ENCODE measurements around the gene EHMT1.

EHMT1 gene

GRCh38 chr9:137689745-137690529 lies 71.1 kb downstream of the EHMT1 start:
- Histone ChIP-seq H4K91ac (ENCODE audit: low read length) (no peak overlapping the region), H3K9ac (ENCODE audit: low read length) (no peak overlapping the region), H3K79me1 (replicated peaks; ENCODE audit: low read length, poor library complexity, severe bottlenecking) (peaks cover 34% of the 10 kb centered on the region), H2BK12ac (ENCODE audit: low read length in 2 of 2) (no peak overlapping the region), H3K4ac (ENCODE audit: low read depth in 1 of 2, low read length in 2 of 2) (no peak overlapping the region), H3K23ac (ENCODE audit: low read length in 2 of 2) (no peak overlapping the region), H3K18ac (ENCODE audit: low read depth in 1 of 2, low read length in 2 of 2) (no peak overlapping the region), H2BK120ac (ENCODE audit: low read depth, low read length) (no peak overlapping the region), H2AFZ (ENCODE audit: low read depth, low read length) (no peak overlapping the region), H2BK15ac (ENCODE audit: low read depth, poor library complexity, severe bottlenecking) (no peak overlapping the region), H3K4me1 (ENCODE audit: control insufficient read depth, insufficient read depth, low read depth, low read length) (peaks cover 21% of the 10 kb centered on the region), H3K4me2 (ENCODE audit: low read length, poor library complexity, severe bottlenecking) (no peak overlapping the region), H2BK5ac (ENCODE audit: low read depth, low read length, poor library complexity, severe bottlenecking) (no peak overlapping the region), H3K14ac (ENCODE audit: low read length in 2 of 2) (no peak overlapping the region), H2AK5ac (ENCODE audit: low read length, severe bottlenecking) (no peak overlapping the region), H3K4me3 (ENCODE audit: insufficient read depth in 1 of 2, low read depth in 1 of 2, low read length in 2 of 2) (no peak overlapping the region), H3K36me3 (ENCODE audit: control insufficient read depth in 1 of 2, insufficient read depth in 2 of 2, low read depth in 1 of 2, low read length in 2 of 2) (peaks cover 2 to 9% of the 10 kb centered on the region in 2 experiments), H4K8ac (ENCODE audit: low read length) (no peak overlapping the region), H3K27me3 (ENCODE audit: control insufficient read depth in 1 of 2, insufficient read depth in 1 of 2, low read length in 2 of 2) (no peaks in the 10 kb centered on the region), H3K27ac (ENCODE audit: low read length, poor library complexity, severe bottlenecking) (no peak overlapping the region), H3K9me3 (ENCODE audit: control insufficient read depth, low read length) (no peaks in the 10 kb centered on the region)
- WGBS, result 97% methylated on average over 13 of the region's 16 CpGs
- DNase-seq, result no peak

- Histone ChIP-seq H2AFZ (ENCODE audit: low read depth, low read length) (no peak overlapping the region), H2BK15ac (ENCODE audit: low read depth, poor library complexity, severe bottlenecking) (no peak overlapping the region)
Observed at GRCh38 chr9:137690930-137691645, 72.3 kb downstream of the EHMT1 start.

GRCh38 chr9:137691646-137692351 lies 73.0 kb downstream of the EHMT1 start:
- no peak overlapping the region for H3K23ac ChIP-seq (ENCODE audit: low read length in 2 of 2)
- no peak overlapping the region for H3K9ac ChIP-seq (ENCODE audit: low read length)
- H3K14ac ChIP-seq (ENCODE audit: low read length in 2 of 2), result no peak overlapping the region
- no peak overlapping the region for H3K4me2 ChIP-seq (ENCODE audit: low read length, poor library complexity, severe bottlenecking)
- no peak overlapping the region for H4K91ac ChIP-seq (ENCODE audit: low read length)
- no peak overlapping the region for H2BK120ac ChIP-seq (ENCODE audit: low read depth, low read length)
- peaks cover 2 to 11% of the 10 kb centered on the region in 2 experiments for H3K36me3 ChIP-seq (ENCODE audit: control insufficient read depth in 1 of 2, insufficient read depth in 2 of 2, low read depth in 1 of 2, low read length in 2 of 2)
- no peak overlapping the region for H2BK12ac ChIP-seq (ENCODE audit: low read length in 2 of 2)
- no peaks in the 10 kb centered on the region for H3K9me3 ChIP-seq (ENCODE audit: control insufficient read depth, low read length)
- DNase-seq, result no peak
- no peak overlapping the region for H2BK15ac ChIP-seq (ENCODE audit: low read depth, poor library complexity, severe bottlenecking)
- 98% methylated on average over 9 of the region's 12 CpGs for WGBS
- no peak overlapping the region for H3K27ac ChIP-seq (ENCODE audit: low read length, poor library complexity, severe bottlenecking)
- H3K27me3 ChIP-seq (ENCODE audit: control insufficient read depth in 1 of 2, insufficient read depth in 1 of 2, low read length in 2 of 2), result no peaks in the 10 kb centered on the region
- no peak overlapping the region for H3K18ac ChIP-seq (ENCODE audit: low read depth in 1 of 2, low read length in 2 of 2)
- no peak overlapping the region for H3K4me3 ChIP-seq (ENCODE audit: insufficient read depth in 1 of 2, low read depth in 1 of 2, low read length in 2 of 2)
- H2AK5ac ChIP-seq (ENCODE audit: low read length, severe bottlenecking), result no peak overlapping the region
- H2BK5ac ChIP-seq (ENCODE audit: low read depth, low read length, poor library complexity, severe bottlenecking), result no peak overlapping the region
- H2AFZ ChIP-seq (ENCODE audit: low read depth, low read length), result no peak overlapping the region
- peak overlapping the region; percentile 40 for H4K8ac ChIP-seq (ENCODE audit: low read length)
- peaks cover 26% of the 10 kb centered on the region for H3K4me1 ChIP-seq (ENCODE audit: control insufficient read depth, insufficient read depth, low read depth, low read length)
- no peak overlapping the region for H3K4ac ChIP-seq (ENCODE audit: low read depth in 1 of 2, low read length in 2 of 2)
- peaks cover 42% of the 10 kb centered on the region for H3K79me1 ChIP-seq (replicated peaks; ENCODE audit: low read length, poor library complexity, severe bottlenecking)

More at GRCh38 chr9:137690930-137691645, 72.3 kb downstream of the EHMT1 start:
- H3K4me2 ChIP-seq (ENCODE audit: low read length, poor library complexity, severe bottlenecking), result no peak overlapping the region
- H4K91ac ChIP-seq (ENCODE audit: low read length), result no peak overlapping the region
- 95% methylated on average over 6 of the region's 6 CpGs for WGBS
- H2BK5ac ChIP-seq (ENCODE audit: low read depth, low read length, poor library complexity, severe bottlenecking), result no peak overlapping the region
- no peak overlapping the region for H3K18ac ChIP-seq (ENCODE audit: low read depth in 1 of 2, low read length in 2 of 2)
- peaks cover 2 to 9% of the 10 kb centered on the region in 2 experiments for H3K36me3 ChIP-seq (ENCODE audit: control insufficient read depth in 1 of 2, insufficient read depth in 2 of 2, low read depth in 1 of 2, low read length in 2 of 2)
- no peak overlapping the region for H3K4ac ChIP-seq (ENCODE audit: low read depth in 1 of 2, low read length in 2 of 2)
- no peak overlapping the region for H2BK120ac ChIP-seq (ENCODE audit: low read depth, low read length)
- H3K23ac ChIP-seq (ENCODE audit: low read length in 2 of 2), result no peak overlapping the region
- H2AK5ac ChIP-seq (ENCODE audit: low read length, severe bottlenecking), result no peak overlapping the region
- H3K14ac ChIP-seq (ENCODE audit: low read length in 2 of 2), result no peak overlapping the region
- no peak overlapping the region for H3K27ac ChIP-seq (ENCODE audit: low read length, poor library complexity, severe bottlenecking)
- no peaks in the 10 kb centered on the region for H3K9me3 ChIP-seq (ENCODE audit: control insufficient read depth, low read length)
- no peak overlapping the region for H2BK12ac ChIP-seq (ENCODE audit: low read length in 2 of 2)
- H3K9ac ChIP-seq (ENCODE audit: low read length), result no peak overlapping the region
- DNase-seq, result no peak
- no peak overlapping the region for H4K8ac ChIP-seq (ENCODE audit: low read length)
- H3K4me1 ChIP-seq (ENCODE audit: control insufficient read depth, insufficient read depth, low read depth, low read length), result peaks cover 26% of the 10 kb centered on the region
- H3K27me3 ChIP-seq (ENCODE audit: control insufficient read depth in 1 of 2, insufficient read depth in 1 of 2, low read length in 2 of 2), result no peaks in the 10 kb centered on the region
- peaks cover 38% of the 10 kb centered on the region for H3K79me1 ChIP-seq (replicated peaks; ENCODE audit: low read length, poor library complexity, severe bottlenecking)
- no peak overlapping the region for H3K4me3 ChIP-seq (ENCODE audit: insufficient read depth in 1 of 2, low read depth in 1 of 2, low read length in 2 of 2)
